Right lobe of liver (tissue), 6 donors: Measurements from ENCODE around the gene FYB1. TPM values are rescaled to one million over a fixed set of nuclear protein-coding genes. Genes with fewer than 3 reads are reported as not detected.

Experiments
- ATAC-seq, 4 donors: fragments of 200-7000 bp; cut with Tn5 transposase; one replicate each; pipeline ENCODE4 v1.9.1; 2020; ENCODE audit warnings: mild to moderate bottlenecking in 4 of 4, moderate library complexity in 4 of 4
- DNase-seq, 3 donors: peaks; one replicate each; pipeline ENCODE4 v3.0.0-alpha.2; 2020
- H3K27ac ChIP-seq, 3 donors: fragments of 200-600 bp; one replicate each; pipeline ENCODE4 v1.8.0; 2022
- H3K27me3 ChIP-seq, 2 donors: fragments of 200-600 bp; one replicate each; pipeline ENCODE4 v1.8.0; 2022
- H3K36me3 ChIP-seq, 4 donors: fragments of 200-600 bp; sonication (generic) in 1 of 4; one replicate each; pipeline versions ENCODE4 v1.5.1 to v1.8.0; 2017 to 2022; ENCODE audit warnings: control low read depth in 1 of 4
- H3K4me1 ChIP-seq, 4 donors: fragments of 200-600 bp; sonication (generic) in 1 of 4; one replicate each; pipeline versions ENCODE4 v1.5.1 to v1.8.0; 2017 to 2022; ENCODE audit warnings: control low read depth in 1 of 4
- H3K4me3 ChIP-seq, 3 donors: fragments of 200-600 bp; one replicate each; pipeline ENCODE4 v1.8.0; 2022
- H3K9me3 ChIP-seq, 4 donors: fragments of 200-600 bp; sonication (generic) in 1 of 4; one replicate each; pipeline versions ENCODE4 v1.5.1 to v1.8.0; 2017 to 2022; ENCODE audit warnings: control low read depth in 1 of 4
- POLR2A ChIP-seq: fragments of 450-650 bp; IDR thresholded peaks from one replicate; pipeline ENCODE4 v1.6.1; 2017; ENCODE audit warnings: antibody characterized with exemption, mild to moderate bottlenecking
- WGBS: methylation state at CpG from one replicate; pipeline ENCODE4 v1.1.6; 2018; ENCODE audit warnings: low coverage, low lambda C conversion rate; ENCODE audit not compliant: insufficient coverage; ENCODE audit errors: missing lambda C conversion rate; 5-methylcytosine and 5-hydroxymethylcytosine counted together
- intact Hi-C, 2 donors: fragments of 100-400 bp; cut with DNase I; formaldehyde crosslinking; loops; one replicate each; pipeline versions ENCODE4 v1.11.2 to v1.14.1; 2022
- total RNA-seq, 6 experiments: library from RNA; depleted of rRNA in 2 of 6; stranded (reverse); fragments of >200 nt in 2 of 6; fragmentation: NEBNext Ultra II Directional in 3 of 6; extraction: Animal tissue kit (Norgen Biotek cat#: 25700) in 3 of 6; gene quantifications; one replicate each; pipeline versions ENCODE4 v1.1.0 to v1.2.4, GENCODE V29; 2016 to 2023
- TF ChIP-seq, protein P1 (sequence below), 4 donors: fragments of 200-600 bp in 3 of 4; fragments of 450-650 bp in 1 of 4; IDR thresholded peaks; one replicate each; pipeline versions ENCODE4 v1.5.1 to v1.8.0; 2016 to 2022; ENCODE audit warnings: antibody characterized with exemption in 4 of 4, mild to moderate bottlenecking in 2 of 4
- donor health status: DM: no; HTN: yes; CAD: no.
- donor health status: DM: no; HTN: no; CAD: no.
- donor health status: DM: no; HTN: no; CAD: no.
- donor health status: DM: no; HTN: yes; CAD: no.
- donor health status: DM: no; HTN: yes; CAD: no.

FYB1 gene
- total RNA-seq, 6 experiments from 2014 or later, result 3.7 to 15.3 (median 9.1) TPM

GRCh38 chr5:39233783-39234182, 14.4 kb upstream of the FYB1 start:
- H3K36me3 ChIP-seq, result no peaks in the 10 kb centered on the region
- no peak for ATAC-seq
- intact Hi-C loops, result no loop called here
- H3K27me3 ChIP-seq, result no peaks in the 10 kb centered on the region
- H3K4me3 ChIP-seq, result no peak overlapping the region
- H3K4me1 ChIP-seq, result no peaks in the 10 kb centered on the region
- 64% methylated on average over 2 of the region's 2 CpGs for WGBS
- no peak overlapping the region for H3K27ac ChIP-seq
- H3K9me3 ChIP-seq, result no peaks in the 10 kb centered on the region
- DNase-seq, result no peak
- TF ChIP-seq, protein P1, sequence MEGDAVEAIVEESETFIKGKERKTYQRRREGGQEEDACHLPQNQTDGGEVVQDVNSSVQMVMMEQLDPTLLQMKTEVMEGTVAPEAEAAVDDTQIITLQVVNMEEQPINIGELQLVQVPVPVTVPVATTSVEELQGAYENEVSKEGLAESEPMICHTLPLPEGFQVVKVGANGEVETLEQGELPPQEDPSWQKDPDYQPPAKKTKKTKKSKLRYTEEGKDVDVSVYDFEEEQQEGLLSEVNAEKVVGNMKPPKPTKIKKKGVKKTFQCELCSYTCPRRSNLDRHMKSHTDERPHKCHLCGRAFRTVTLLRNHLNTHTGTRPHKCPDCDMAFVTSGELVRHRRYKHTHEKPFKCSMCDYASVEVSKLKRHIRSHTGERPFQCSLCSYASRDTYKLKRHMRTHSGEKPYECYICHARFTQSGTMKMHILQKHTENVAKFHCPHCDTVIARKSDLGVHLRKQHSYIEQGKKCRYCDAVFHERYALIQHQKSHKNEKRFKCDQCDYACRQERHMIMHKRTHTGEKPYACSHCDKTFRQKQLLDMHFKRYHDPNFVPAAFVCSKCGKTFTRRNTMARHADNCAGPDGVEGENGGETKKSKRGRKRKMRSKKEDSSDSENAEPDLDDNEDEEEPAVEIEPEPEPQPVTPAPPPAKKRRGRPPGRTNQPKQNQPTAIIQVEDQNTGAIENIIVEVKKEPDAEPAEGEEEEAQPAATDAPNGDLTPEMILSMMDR (IDR thresholded peaks at IDR 0.05), result no peak
- no peak for TF ChIP-seq POLR2A

DNA sequence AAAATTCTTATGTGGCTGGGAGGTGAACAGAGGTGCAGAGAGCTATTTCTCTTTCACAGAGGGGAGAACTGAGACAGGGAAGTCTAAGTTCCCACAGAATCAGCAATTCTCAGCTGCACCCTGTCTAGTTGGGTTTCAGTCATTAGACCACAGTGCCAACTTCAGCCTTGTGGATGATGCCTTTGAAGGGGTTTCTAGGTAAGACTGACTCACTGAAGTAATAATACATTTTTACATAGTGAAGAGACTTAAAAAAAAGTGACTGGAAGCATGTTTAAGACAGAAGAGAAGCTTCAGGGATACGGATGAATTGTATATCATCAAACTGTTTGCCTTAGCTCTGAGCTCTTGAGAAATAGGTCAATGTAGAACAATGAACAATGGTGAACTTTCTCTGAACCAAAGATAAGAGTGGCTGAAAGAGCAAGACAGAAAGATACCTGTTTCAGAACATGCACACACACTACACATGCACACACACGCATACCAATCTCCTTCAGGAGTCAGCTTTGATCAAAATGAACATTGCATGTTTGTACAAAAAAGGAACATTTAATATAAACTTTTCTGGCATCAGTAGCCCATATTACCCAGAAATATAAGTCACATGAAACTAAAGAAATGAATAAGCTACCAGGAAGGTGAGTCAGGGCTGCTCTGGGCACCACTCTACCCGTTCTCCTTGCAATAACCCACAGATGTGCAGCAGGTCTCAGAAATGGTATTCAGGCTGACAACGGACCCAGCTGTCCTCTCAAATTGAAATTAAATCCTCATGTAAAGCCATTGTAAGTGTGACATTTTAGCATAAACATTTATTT, 12.6 kb upstream of the FYB1 start:
- no peaks in the 10 kb centered on the region for H3K36me3 ChIP-seq
- TF ChIP-seq, protein P1 (IDR thresholded peaks at IDR 0.05), result no peak
- TF ChIP-seq POLR2A, result no peak
- no peak overlapping the region for H3K27ac ChIP-seq
- DNase-seq (no peak), ATAC-seq (peak in 2 of 4 donors; percentile 49 to 63)
- intact Hi-C loops, result no loop called here
- H3K4me1 ChIP-seq, result no peaks in the 10 kb centered on the region
- 60% methylated on average over 3 of the region's 4 CpGs for WGBS
- H3K27me3 ChIP-seq, result no peaks in the 10 kb centered on the region
- H3K4me3 ChIP-seq, result no peak overlapping the region
- H3K9me3 ChIP-seq, result no peaks in the 10 kb centered on the region

DNA sequence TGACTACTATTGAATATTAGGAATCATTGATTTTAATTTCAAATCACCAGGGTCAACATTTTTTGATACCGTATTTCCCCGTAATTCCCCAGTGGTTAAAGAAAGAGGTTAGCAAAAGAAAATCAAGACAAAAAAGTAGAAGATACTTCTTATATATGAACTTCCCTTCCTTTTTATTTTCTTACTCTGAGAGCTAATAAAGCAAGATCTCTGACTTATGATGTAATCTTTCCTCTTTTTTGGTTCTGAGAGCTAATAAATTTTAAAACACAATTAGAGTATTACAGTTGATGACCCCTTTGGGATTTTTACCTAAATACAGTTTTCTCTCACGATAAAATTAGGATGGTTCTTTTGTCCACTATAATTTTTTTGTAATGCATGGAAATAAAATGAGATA, 9.2 kb upstream of the FYB1 start:
- WGBS, result 66% methylated on average over 3 of the region's 3 CpGs
- TF ChIP-seq POLR2A, result no peak
- TF ChIP-seq, protein P1 (IDR thresholded peaks at IDR 0.05), result no peak
- no peak overlapping the region for H3K4me3 ChIP-seq
- ATAC-seq (no peak), DNase-seq (no peak)
- no peaks in the 10 kb centered on the region for H3K4me1 ChIP-seq
- no peak overlapping the region for H3K27ac ChIP-seq
- no peaks in the 10 kb centered on the region for H3K9me3 ChIP-seq
- H3K27me3 ChIP-seq, result no peaks in the 10 kb centered on the region
- intact Hi-C loops, result no loop called here
- H3K36me3 ChIP-seq, result no peaks in the 10 kb centered on the region

- H3K36me3 ChIP-seq, result no peaks in the 10 kb centered on the region
- ATAC-seq, result no peak
- intact Hi-C loops, result no loop called here
- no peak for DNase-seq
- no peaks in the 10 kb centered on the region for H3K9me3 ChIP-seq
- H3K4me3 ChIP-seq, result no peak overlapping the region
- no peak overlapping the region for H3K27ac ChIP-seq
- TF ChIP-seq POLR2A, result no peak
- TF ChIP-seq, protein P1 (IDR thresholded peaks at IDR 0.05), result no peak
- no peaks in the 10 kb centered on the region for H3K4me1 ChIP-seq
- 88% methylated on average over 1 of the region's 1 CpG for WGBS
- H3K27me3 ChIP-seq, result no peaks in the 10 kb centered on the region
These were observed 7.2 kb upstream of the FYB1 start for GRCh38 chr5:39226558-39226957.
